NCI-H2196 treated with DMSO at 0.1 percent for 48 hours (cell line): ENCODE measurements around the gene PEX5L.
A peak's percentile ranks its signal among the peaks of the same experiment; 100 is the strongest.
"Not testable (repeated sequence)": the region's sequence is repeated elsewhere in the genome, so short reads cannot be mapped to it uniquely, and the experiment has no call there.

ENCODE experiments used
- DNase-seq: peaks from one replicate; lab custom pipeline; 2025; ENCODE audit not compliant: unreplicated experiment; lab: John Stamatoyannopoulos, UW

The PEX5L gene

DNA sequence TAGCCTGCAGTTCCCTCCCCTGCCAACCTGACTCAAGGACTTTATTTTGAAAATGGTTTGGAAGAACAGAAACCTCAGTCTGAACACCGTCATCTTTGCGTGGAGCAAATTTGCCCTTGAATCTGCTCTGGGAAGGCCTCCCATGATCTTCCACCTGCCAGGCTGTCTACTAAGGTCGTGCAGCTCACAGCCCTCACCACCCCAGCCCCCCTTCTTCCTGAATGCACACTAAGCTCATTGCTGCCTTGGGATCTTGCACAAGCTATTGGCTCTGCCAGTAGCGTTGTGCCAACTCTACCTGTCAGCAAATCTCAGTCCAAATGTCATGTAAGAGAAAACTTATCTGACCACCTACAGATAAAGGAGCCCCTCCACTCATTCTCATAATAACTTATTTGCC lies 242.4 kb downstream of the PEX5L start:
- no peak for DNase-seq

DNA sequence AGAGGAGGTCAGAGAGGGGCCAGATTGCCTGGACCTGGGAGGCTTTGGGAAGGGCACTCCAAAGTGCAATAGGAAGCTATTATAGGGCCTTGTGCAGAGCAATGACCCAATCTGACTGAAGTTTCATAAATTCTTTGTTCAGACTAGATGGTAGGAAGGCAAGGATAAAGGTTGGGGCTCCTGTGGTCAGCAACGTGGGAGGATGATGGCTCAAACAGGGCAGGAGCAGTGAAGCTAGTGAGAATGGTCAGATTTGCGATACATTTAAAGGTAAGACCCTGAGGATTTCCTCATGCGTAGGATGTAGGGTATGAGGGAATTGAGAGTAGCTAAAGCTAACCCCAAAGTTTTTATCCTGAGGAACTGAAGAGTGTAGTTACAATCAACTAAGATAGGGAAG lies 244.9 kb downstream of the PEX5L start:
- no peak for DNase-seq

DNA sequence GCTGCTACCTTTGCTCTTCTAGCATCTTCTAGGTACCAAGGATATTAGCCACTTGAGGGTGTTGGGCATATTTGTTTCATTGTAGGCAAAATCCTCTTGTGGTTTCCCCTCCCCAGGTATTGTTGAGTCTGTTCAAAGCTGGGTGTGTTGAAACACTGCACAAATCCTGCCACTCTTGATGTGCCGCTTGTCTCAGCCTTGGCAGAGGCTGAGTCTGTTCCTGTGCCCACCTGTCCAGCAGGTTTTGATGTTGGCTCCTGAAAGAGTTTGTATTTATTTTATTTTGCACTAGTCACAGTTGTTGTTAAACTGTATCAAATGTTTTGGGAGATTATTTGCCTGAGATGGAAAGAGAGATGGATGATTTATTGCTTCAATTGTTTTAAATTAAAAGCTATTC lies 247.7 kb downstream of the PEX5L start:
- DNase-seq = no peak

GRCh38 chr3:179782841-179783240 lies 253.9 kb downstream of the PEX5L start:
- not testable (repeated sequence) for DNase-seq

DNA sequence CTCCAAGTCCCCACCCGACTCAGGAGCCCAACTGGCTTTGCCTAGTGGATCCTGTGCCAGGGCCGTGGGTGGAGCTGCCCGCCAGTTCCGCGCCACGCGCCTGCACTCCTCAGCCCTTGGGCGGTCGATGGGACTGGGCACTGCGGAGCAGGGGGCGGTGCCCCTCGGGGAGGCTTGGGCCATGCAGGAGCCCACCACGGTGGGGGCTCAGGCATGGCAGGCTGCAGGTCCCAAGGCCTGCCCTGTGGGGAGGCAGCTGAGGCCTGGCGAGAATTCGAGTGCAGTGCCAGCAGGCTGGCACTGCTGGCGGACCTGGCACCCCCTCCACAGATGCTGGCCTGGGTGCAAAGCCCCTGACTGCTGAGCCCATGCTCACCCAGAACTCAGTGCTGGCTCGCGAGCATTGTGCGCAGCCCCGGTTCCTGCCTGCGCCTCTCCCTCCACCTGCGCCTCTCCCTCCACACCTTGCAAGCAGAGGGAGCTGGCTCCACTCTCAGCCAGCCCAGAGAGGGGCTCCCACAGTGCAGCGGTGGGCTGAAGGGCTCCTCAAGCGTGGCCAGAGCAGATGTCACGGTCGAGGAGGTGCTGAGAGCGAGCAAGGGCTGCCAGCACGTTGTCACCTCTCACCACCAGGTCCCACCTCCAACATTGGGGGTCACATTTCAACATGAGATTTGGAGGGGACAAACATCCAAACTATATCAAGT lies 261.2 kb downstream of the PEX5L start:
- DNase-seq = no peak

- DNase-seq = no peak
Measured at GRCh38 chr3:179772297-179772696, 264.4 kb downstream of the PEX5L start.

GRCh38 chr3:179771797-179772196 lies 264.9 kb downstream of the PEX5L start:
- DNase-seq = no peak

DNA sequence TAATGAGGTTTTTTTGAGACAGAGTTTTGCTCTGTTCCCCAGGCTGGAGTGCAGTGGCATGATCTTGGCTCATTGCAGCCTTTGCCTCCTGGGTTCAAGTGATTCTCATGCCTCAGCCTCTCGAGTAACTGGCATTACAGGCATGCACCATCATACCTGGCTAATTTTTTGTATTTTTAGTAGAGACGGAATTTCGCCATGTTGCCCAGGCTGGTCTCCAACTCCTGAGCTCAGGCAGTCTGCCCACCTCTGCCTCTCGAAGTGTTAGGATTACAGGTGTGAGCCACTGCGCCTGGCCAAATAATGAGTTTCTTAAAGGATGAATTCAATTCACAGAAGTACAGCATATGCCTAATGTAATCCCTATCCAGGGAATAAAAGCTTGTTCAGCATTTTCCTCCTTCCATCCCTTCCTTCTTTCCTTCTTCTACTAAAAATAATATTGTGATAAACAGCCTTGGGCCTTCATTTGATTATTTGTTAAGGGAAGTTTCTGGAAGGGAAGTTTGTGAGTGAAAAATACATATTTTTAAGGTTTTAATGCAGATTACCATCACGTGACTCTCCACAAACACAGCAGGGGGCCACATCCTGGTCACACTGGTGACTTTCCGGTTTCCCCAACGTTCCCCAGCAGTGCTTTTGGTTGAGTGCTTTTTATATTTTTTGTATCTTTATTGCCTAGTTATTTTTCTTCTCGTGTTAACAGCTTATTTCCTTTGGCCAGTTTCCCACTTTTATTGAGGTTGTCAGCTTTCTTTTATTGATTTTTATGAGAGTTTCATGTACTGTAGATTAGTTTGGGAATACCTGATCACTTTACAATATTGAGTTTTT lies 267.1 kb downstream of the PEX5L start:
- no peak for DNase-seq

GRCh38 chr3:179768080-179768479 lies 268.7 kb downstream of the PEX5L start:
- no peak for DNase-seq

GRCh38 chr3:179766416-179767133 lies 270.2 kb downstream of the PEX5L start:
- no peak for DNase-seq

DNA sequence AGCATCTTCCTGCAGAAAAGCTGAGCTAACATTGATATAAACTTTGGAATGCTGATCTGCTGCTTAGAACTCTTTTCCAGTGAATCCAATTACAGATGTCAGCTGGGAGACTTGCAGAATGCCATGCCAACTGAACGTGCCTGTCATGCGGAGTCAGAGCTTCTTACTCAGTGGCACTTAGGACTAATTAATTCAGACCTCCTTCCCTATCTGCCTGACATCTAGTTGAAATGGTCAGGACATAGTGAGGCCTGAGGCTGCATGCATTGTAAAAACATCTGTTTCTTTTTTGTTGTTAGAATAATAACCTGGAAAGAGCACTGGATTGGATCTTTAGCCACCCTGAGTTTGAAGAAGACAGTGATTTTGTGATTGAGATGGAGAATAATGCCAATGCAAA lies 271.3 kb downstream of the PEX5L start:
- DNase-seq = no peak

- DNase-seq = no peak
Measured at GRCh38 chr3:179760944-179761343, 275.8 kb downstream of the PEX5L start.

DNA sequence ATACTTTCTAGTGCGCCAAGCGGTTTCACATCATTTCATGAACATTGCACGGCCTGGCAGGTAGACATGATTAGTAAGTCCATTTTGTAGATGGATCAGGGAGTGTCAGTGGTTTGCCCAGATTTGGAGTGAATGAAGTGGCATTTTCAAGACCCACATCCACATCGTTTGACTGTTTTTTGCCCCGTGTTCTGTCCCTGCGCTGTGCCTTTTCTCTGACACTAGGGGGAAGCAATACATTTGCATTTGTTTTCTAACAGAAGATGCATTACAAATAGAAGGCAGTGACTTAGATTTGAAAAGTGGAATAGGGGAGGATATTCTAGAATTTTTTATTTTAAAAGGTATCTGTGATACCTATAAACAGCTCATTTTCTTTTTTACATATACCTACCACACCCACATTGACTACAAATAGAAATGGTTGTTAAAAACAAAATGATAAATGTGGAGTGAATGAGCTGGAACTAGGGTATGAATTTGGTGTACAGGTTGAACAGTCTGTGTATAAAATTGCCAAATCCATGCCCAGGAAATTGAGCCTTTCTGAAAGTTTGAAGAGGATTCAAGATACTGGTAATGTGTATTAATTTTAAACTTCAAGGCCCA lies 285.9 kb downstream of the PEX5L start:
- peak; percentile 52 for DNase-seq

DNA sequence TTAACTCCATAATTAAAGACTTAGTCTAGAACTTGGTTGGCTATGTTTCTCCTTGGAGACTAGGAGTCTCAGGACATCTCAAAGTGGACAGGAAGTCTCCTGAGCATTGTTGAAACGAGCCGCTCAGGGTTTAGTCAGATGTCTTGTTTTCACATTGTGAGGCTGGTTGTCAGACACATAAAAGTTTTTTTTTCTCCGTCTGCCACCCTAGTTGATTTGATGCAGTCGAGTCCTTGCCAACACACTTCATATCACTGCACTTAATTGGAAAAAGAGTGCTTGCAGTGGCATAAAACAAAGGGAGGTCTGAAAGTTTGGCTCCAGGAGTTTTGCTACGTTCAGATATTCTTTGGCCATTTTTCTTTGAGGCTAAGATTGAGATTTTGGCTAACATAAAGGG lies 291.0 kb downstream of the PEX5L start:
- DNase-seq = no peak

GRCh38 chr3:179745079-179745478 lies 291.7 kb downstream of the PEX5L start:
- DNase-seq = no peak
